GM23248 (cell line): Measurements from ENCODE around the gene ACOX3. TPM values are rescaled to one million over a fixed set of nuclear protein-coding genes. Genes with fewer than 3 reads are reported as not detected.
A peak's percentile ranks its signal among the peaks of the same experiment; 100 is the strongest.

Source experiments
- DNase-seq: peaks from one replicate; pipeline ENCODE4 v3.0.0-alpha.2; 2015
- H2AFZ ChIP-seq: fragments of 200-600 bp; sonication (generic); 2 replicates; pipeline ENCODE4 v1.6.1; 2016; ENCODE audit warnings: antibody characterized with exemption
- H3F3A ChIP-seq: fragments of 200-600 bp; sonication (generic); 2 replicates; pipeline ENCODE4 v1.6.1; 2016; ENCODE audit warnings: mild to moderate bottlenecking, antibody characterized with exemption, mixed run types; ENCODE audit not compliant: insufficient read depth
- H3K27ac ChIP-seq: fragments of 200-600 bp; sonication (generic); 2 replicates; pipeline ENCODE4 v1.5.1; 2016; ENCODE audit warnings: mild to moderate bottlenecking
- H3K27me3 ChIP-seq: fragments of 200-600 bp; sonication (generic); replicated peaks from 2 replicates; pipeline ENCODE4 v1.6.1; 2016; ENCODE audit warnings: mild to moderate bottlenecking; ENCODE audit not compliant: insufficient read depth
- H3K36me3 ChIP-seq: fragments of 200-600 bp; sonication (generic); 2 replicates; pipeline ENCODE4 v1.6.1; 2016; ENCODE audit warnings: low read depth, mild to moderate bottlenecking
- H3K4me1 ChIP-seq: fragments of 200-600 bp; sonication (generic); 2 replicates; pipeline ENCODE4 v1.6.1; 2016; ENCODE audit warnings: mild to moderate bottlenecking; ENCODE audit not compliant: insufficient read depth
- H3K4me2 ChIP-seq: fragments of 200-600 bp; sonication (generic); one replicate; pipeline ENCODE4 v1.6.1; 2016; ENCODE audit warnings: mild to moderate bottlenecking; ENCODE audit not compliant: unreplicated experiment
- H3K4me3 ChIP-seq: fragments of 200-600 bp; sonication (generic); 2 replicates; pipeline ENCODE4 v1.5.1; 2016; ENCODE audit warnings: mild to moderate bottlenecking
- H3K79me2 ChIP-seq: fragments of 200-600 bp; sonication (generic); 2 replicates; pipeline ENCODE4 v1.6.1; 2016; ENCODE audit warnings: mild to moderate bottlenecking; ENCODE audit not compliant: insufficient read depth
- H3K9ac ChIP-seq: fragments of 200-600 bp; sonication (generic); 2 replicates; pipeline ENCODE4 v1.6.1; 2016; ENCODE audit warnings: mild to moderate bottlenecking
- H3K9me2 ChIP-seq: fragments of 200-600 bp; sonication (generic); 2 replicates; pipeline ENCODE4 v1.6.1; 2016; ENCODE audit warnings: mixed run types, mild to moderate bottlenecking, moderate library complexity; ENCODE audit not compliant: insufficient read depth
- H3K9me3 ChIP-seq: fragments of 200-600 bp; sonication (generic); one replicate; pipeline ENCODE4 v1.6.1; 2017; ENCODE audit warnings: low read depth
- H4K20me1 ChIP-seq: fragments of 200-600 bp; sonication (generic); 2 replicates; pipeline ENCODE4 v1.6.0; 2016; ENCODE audit not compliant: insufficient read depth
- EZH2 ChIP-seq: fragments of 200-600 bp; sonication (generic); IDR thresholded peaks from 2 replicates; pipeline ENCODE4 v1.6.1; 2018; ENCODE audit warnings: antibody characterized with exemption, mild to moderate bottlenecking; ENCODE audit not compliant: insufficient read depth, poor library complexity, severe bottlenecking
- EZH2phosphoT487 ChIP-seq: fragments of 200-600 bp; sonication (generic); IDR thresholded peaks from 2 replicates; pipeline ENCODE4 v1.6.1; 2018; ENCODE audit warnings: antibody characterized with exemption, moderate library complexity, mild to moderate bottlenecking, low read depth; ENCODE audit not compliant: insufficient read depth
- WGBS, 2 experiments: methylation state at CpG; one replicate each; pipeline ENCODE4 v1.1.6; 2015 to 2017; ENCODE audit warnings: low lambda C conversion rate in 2 of 2, low coverage in 1 of 2; ENCODE audit errors: missing lambda C conversion rate in 2 of 2; 5-methylcytosine and 5-hydroxymethylcytosine counted together
- in situ Hi-C: fragments of 300-500 bp; cut with MboI; formaldehyde crosslinking; loops from 2 replicates; pipeline ENCODE4 v1.15.0; 2020
- polyA plus RNA-seq: library from polyadenylated mRNA; unstranded; fragments of >200 nt; fragmentation: Nextera tagmentation; extraction: Ambion mirVana; gene quantifications from 2 replicates; pipeline ENCODE4 v1.2.1, GENCODE V29; 2016
- total RNA-seq: library from RNA; depleted of rRNA; stranded (reverse); fragments of >200 nt; shearing (Covaris generic); gene quantifications from 2 replicates; pipeline ENCODE4 v1.2.3, GENCODE V29; 2014

ACOX3 gene
- total and polyA plus RNA-seq, 2 experiments from 2014 or later = 24.7 to 33.8 TPM

- H3K4me2 ChIP-seq = no peak overlapping the region
- peaks cover 17% of the 10 kb centered on the region for H3F3A ChIP-seq
- no peak for DNase-seq
- H2AFZ ChIP-seq = no peak overlapping the region
- no peak overlapping the region for H3K27ac ChIP-seq
- TF ChIP-seq EZH2phosphoT487 (no peak), EZH2 (no peak)
- no peaks in the 10 kb centered on the region for H3K9me3 ChIP-seq
- no peak overlapping the region for H3K9ac ChIP-seq
- WGBS, 2 experiments = 89 to 92% methylated on average over 13 to 14 of the region's 14 CpGs
- H3K4me1 ChIP-seq = peaks cover 16% of the 10 kb centered on the region
- in situ Hi-C loops = no loop called here
- H3K27me3 ChIP-seq = no peaks in the 10 kb centered on the region
- no peaks in the 10 kb centered on the region for H3K9me2 ChIP-seq
- H4K20me1 ChIP-seq = no peaks in the 10 kb centered on the region; the same call in 1 of the 2 replicates
- H3K4me3 ChIP-seq = no peak overlapping the region
- no peaks in the 10 kb centered on the region for H3K79me2 ChIP-seq
- H3K36me3 ChIP-seq = peaks cover 3% of the 10 kb centered on the region; the same call in 1 of the 2 replicates
Observed at GRCh38 chr4:8469550-8469949, 29.0 kb upstream of the ACOX3 start.

GRCh38 chr4:8468746-8469535, 28.4 kb upstream of the ACOX3 start:
- H3K79me2 ChIP-seq = no peaks in the 10 kb centered on the region
- H3K36me3 ChIP-seq = peaks cover 3% of the 10 kb centered on the region; the same call in 1 of the 2 replicates
- WGBS, 2 experiments = 38 to 39% methylated on average over 21 of the region's 21 CpGs
- in situ Hi-C loops = no loop called here
- H3K9ac ChIP-seq = no peak overlapping the region
- H3K4me1 ChIP-seq = peaks cover 16% of the 10 kb centered on the region
- no peaks in the 10 kb centered on the region; the same call in 1 of the 2 replicates for H4K20me1 ChIP-seq
- H2AFZ ChIP-seq = no peak overlapping the region
- no peak overlapping the region for H3K4me3 ChIP-seq
- no peak overlapping the region for H3K4me2 ChIP-seq
- H3K27me3 ChIP-seq = no peaks in the 10 kb centered on the region
- no peak for TF ChIP-seq EZH2
- peak; percentile 79 for DNase-seq
- H3F3A ChIP-seq = peaks cover 17% of the 10 kb centered on the region
- no peaks in the 10 kb centered on the region for H3K9me2 ChIP-seq
- H3K9me3 ChIP-seq = no peaks in the 10 kb centered on the region
- H3K27ac ChIP-seq = no peak overlapping the region

GRCh38 chr4:8467016-8467415, 26.5 kb upstream of the ACOX3 start:
- 92 to 93% methylated on average over 14 to 15 of the region's 18 CpGs for WGBS, 2 experiments
- H3K36me3 ChIP-seq = peaks cover 3% of the 10 kb centered on the region; the same call in 1 of the 2 replicates

GRCh38 chr4:8465615-8466611, 25.4 kb upstream of the ACOX3 start:
- 84 to 85% methylated on average over 31 of the region's 31 CpGs for WGBS, 2 experiments
- Histone ChIP-seq H3K4me1 (no peaks in the 10 kb centered on the region), H3K27ac (no peak overlapping the region), H3K36me3 (peaks cover 3% of the 10 kb centered on the region; the same call in 1 of the 2 replicates), H3K9me2 (no peaks in the 10 kb centered on the region), H3K79me2 (no peaks in the 10 kb centered on the region), H4K20me1 (no peaks in the 10 kb centered on the region; the same call in 1 of the 2 replicates), H3F3A (peaks cover 5% of the 10 kb centered on the region; the same call in 1 of the 2 replicates), H3K9me3 (no peaks in the 10 kb centered on the region), H3K27me3 (no peaks in the 10 kb centered on the region), H2AFZ (no peak overlapping the region), H3K9ac (no peak overlapping the region), H3K4me2 (no peak overlapping the region), H3K4me3 (no peak overlapping the region)
- DNase-seq = no peak
- no peak for TF ChIP-seq EZH2
- no peak for TF ChIP-seq EZH2phosphoT487
- in situ Hi-C loops = no loop called here

More at GRCh38 chr4:8467016-8467415, 26.5 kb upstream of the ACOX3 start:
- TF ChIP-seq EZH2phosphoT487 (no peak), EZH2 (no peak)
- Histone ChIP-seq H3K79me2 (no peaks in the 10 kb centered on the region), H3K27ac (no peak overlapping the region), H3K4me3 (no peak overlapping the region), H3K4me2 (no peak overlapping the region), H3K9ac (no peak overlapping the region), H3K27me3 (no peaks in the 10 kb centered on the region), H2AFZ (no peak overlapping the region), H4K20me1 (no peaks in the 10 kb centered on the region; the same call in 1 of the 2 replicates), H3K4me1 (peaks cover 2% of the 10 kb centered on the region), H3F3A (peaks cover 11% of the 10 kb centered on the region), H3K9me3 (no peaks in the 10 kb centered on the region), H3K9me2 (no peaks in the 10 kb centered on the region)
- no peak for DNase-seq
- in situ Hi-C loops = no loop called here
